HUDEP-2 (cell line): ENCODE results near the gene MMD2.
A peak's percentile ranks its signal among the peaks of the same experiment; 100 is the strongest.
"Not testable (repeated sequence)": the region's sequence is repeated elsewhere in the genome, so short reads cannot be mapped to it uniquely, and the experiment has no call there.

Experiments
- DNase-seq, 76 experiments: peaks; one replicate each; lab custom pipeline; 2025; ENCODE audit not compliant: unreplicated experiment in 76 of 76; lab: John Stamatoyannopoulos, UW

Gene MMD2

GRCh38 chr7:4904346-4904745 is 54.6 kb downstream of the MMD2 start:
- no peak for DNase-seq

GRCh38 chr7:4895766-4896165 is 63.2 kb downstream of the MMD2 start:
- no peak for DNase-seq

DNA sequence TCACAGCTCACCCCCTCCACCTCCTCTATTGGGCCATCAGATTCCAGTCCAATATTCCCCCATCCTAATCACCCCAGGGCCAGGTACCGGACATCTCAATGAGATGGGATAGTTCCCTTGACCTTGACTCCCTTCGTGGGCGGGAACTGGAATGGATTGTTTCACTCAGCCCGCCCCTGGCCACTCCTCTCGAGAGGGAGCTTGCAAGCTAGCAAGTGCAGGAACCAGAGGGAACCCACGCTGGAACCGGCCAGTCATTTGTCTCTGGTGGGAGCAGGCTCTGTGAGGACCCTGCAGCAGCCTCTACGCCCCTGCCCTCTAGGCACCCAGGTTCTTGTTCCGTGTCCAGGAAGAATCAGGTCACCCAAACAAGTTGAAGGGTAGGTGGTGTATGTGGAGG is 64.5 kb downstream of the MMD2 start:
- no peak for DNase-seq

GRCh38 chr7:4893929-4894475 is 65.0 kb downstream of the MMD2 start:
- no peak for DNase-seq

DNA sequence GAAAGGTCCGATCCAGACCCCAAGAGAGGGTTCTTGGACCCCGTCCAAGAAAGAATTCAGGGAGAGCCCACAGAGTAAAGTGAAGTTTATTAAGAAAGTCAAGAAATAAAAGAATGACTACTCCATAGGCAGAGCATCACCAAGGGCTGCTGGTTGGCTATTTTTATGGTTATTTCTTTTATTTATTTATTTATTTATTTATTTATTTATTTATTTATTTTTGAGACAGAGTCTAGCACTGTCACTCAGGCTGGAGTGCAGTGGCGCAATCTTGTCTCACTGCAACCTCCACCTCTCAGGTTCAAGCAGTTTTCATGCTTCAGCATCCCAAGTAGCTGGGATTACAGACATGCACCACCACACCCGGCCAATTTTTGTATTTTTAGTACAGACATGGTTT is 65.8 kb downstream of the MMD2 start:
- DNase-seq = not testable (repeated sequence)

DNA sequence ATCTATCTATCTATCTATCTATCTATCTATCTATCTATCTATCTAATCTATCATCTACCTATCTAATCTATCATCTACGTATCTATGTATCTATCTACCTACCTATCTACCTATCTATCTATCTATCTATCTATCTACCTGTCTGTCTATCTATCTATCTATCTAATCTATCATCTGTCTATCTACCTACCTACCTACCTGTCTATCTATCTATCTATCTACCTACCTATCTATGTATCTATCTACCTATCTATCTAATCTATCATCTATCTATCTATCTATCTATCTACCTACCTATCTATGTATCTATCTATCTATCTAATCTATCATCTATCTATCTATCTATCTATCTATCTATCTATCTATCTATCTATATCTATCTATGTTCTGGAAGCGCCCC is 67.5 kb downstream of the MMD2 start:
- DNase-seq = not testable (repeated sequence)

DNA sequence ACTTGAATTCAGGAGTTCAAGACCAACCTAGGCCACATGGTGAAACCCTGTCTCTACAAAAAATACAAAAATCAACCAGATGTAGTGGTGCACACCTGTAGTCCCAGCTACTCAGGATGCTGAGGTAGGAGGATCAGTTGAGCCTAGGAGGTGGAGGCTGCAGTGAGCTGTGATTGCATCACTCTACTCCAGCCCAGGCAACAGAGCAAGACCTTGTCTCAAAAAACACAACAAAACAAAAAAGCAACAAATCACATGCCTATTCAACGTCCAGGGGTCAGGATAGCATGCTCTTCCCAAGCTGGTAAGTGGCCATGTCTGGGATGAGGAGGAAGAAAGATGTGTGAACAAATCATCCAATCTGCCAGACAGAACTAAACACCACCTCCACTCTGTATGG is 69.3 kb downstream of the MMD2 start:
- DNase-seq = no peak

GRCh38 chr7:4888161-4888560 is 70.8 kb downstream of the MMD2 start:
- no peak for DNase-seq

DNA sequence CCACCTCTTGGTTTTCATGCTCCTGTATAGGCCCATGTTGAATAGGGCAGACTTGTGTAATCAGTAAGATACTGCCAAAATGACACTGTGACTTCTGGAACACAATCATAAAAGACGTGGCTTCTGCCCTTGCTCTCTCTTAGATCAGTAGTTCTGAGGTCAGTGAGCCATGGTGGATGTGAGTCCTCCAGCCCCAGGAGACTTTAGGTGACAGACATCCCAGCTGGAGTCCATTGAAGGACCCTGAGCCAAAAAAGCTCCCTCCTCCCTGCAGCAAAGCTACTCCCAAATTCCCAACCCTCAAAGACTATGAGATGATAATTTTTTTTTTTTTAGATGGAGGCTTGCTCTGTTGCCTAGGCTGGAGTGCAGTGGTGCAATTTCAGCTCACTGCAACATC is 72.3 kb downstream of the MMD2 start:
- DNase-seq = no peak

GRCh38 chr7:4885317-4885807 is 73.6 kb downstream of the MMD2 start:
- no peak for DNase-seq

- DNase-seq = no peak
These were observed 74.8 kb downstream of the MMD2 start for GRCh38 chr7:4884164-4884563.

- DNase-seq = peak in 67 of 76 experiments; percentile 1 to 88 (median 72)
These were observed 75.4 kb downstream of the MMD2 start, which contains the start of gene RADIL for GRCh38 chr7:4883372-4884144. TSS of gene RADIL (minus strand) at chr7:4883716. CDS start at chr7:4878139, 5,577 bp downstream.

- DNase-seq = no peak
These were observed 76.0 kb downstream of the MMD2 start for GRCh38 chr7:4883033-4883371.

DNA sequence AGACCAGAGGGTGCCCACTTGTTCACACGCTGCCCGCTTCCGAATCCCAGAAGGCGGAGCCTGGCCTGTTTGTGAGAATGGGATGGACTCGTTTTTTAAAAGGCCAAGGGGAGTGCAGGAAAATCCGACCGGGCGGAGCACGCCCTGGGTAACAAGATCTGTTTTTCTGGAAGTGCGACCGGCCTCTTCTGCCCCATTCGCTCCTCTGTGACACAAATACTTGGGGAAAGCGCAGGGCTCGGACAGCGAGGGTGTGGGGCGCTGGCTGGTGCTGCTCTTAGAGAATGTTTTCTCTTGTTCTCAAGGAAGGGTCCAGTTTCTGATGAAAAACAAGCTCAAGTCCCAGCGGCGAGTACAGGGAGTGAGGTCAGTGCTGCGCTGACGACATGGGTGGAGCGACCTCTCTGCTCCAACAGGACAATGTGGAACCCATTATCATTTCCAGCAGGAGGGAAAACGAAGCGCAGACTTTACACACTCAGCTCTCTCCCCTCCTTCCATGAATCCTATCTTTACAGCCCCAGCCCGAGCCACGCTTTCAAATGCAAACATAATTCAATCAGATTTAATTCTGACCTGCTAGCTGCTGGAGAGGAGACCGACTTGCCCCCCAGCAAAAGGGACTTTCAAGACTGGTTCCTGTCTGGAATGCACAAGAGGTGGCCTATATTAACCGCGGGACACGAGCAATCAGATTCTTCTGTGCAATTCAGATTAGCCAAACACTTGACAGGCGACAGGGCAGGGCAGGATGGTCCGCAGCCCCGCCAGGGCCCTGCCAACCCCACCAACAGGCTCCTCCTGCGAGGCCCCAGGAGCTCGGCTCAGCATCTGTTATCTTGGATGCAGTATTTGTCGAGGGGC is 76.6 kb downstream of the MMD2 start:
- DNase-seq = no peak

GRCh38 chr7:4880218-4880617 is 78.8 kb downstream of the MMD2 start:
- no peak for DNase-seq

DNA sequence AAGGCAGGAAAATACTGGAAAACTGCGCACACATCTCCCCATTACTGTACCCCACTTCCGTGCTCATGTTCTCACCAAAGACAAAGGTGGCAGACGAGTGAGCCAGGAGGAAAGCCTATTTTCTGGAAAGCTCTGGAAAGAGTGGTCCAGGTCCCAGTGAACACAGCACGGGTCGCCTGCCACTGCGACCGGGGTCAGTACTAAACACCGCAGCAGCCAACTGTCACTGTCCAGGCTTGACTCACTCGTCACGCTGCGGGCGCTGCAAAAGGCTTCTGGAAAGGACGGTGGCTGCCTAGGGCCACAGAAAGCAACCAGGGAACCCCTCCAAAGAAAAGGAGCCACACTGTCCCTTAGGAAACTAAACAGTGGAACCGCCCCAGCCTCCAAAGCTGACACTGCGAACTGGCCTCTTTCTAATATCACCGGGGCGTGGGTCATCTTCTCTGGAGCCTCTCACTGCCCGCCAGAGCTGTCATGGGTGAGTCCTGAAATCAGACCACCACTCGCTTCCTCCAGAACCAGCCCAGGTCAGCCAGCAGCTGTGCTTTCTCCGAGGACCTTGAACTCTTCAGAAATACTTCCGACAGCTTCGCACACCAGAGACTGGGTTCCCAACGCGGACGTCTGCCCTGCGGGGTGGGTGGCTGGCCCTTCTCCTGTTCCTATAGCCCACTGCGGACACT is 79.4 kb downstream of the MMD2 start:
- DNase-seq = no peak

DNA sequence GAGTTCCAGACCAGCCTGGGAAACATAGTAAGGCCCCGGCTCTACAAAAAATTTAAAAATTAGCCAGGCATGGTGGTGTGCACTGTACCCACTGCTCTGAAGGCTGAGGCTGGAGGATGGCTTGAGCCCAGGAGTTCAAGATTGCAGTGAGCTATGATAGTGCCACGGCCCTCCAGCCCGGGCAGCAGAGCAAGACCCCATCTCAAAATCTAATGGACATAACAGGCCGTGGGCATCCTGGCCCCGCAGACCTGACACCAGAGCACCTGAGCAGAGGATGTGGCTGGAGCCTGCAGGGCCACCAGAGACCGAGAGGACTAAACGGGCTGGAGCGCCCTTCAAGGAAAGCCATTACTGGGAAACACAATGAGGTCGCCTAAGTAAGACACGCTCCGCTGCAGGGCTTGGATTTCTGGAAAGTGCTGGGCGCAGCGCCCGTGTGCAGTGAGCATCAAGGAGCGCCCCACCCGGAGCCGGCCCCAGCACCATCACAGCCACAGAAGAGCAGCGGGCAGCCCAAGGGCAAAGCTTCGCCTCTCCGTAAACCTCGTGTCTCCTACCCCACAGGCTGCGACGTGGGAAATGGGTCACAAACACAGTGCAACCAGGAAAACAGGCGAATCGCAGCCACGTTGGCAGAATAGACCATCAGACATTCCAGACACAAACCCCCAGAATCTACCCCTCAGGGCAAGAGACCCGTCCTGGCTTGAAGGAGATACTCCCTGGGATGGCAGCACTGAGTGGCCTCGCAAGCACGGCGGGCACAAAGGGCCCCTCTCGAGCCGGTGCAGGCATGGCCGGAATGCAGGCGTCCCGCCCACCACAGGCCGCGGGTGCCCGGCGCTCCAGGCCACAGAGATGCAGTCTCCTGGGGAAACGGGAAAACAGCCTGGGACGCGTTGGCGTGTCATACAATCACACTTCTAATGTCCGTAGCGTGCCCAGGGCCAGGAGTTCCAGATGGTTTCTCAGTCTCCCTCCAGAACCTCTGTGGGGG is 80.4 kb downstream of the MMD2 start:
- DNase-seq = no peak

GRCh38 chr7:4876586-4876985 is 82.4 kb downstream of the MMD2 start:
- DNase-seq = no peak

DNA sequence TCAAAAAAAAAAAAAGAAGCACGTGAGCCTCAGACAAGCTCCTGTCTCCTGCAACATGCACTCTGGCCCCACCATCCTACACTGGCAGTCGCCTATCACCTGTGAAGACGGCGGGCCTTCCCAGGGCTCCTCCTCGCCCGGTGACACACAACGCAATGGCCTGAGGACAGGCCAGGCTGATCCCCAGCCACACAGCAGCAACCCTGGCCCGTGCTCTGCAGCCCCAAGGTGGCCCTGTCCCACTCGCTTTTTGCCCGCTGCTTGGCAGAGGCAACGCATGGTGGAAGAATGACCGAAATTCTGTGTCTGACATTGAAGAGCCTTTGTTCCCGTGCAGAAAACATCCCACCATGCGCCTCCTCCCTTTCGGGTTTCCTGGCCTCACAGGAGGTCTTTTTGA is 83.6 kb downstream of the MMD2 start:
- DNase-seq = no peak
